ENCODE data around the gene TSC2. TPM values are rescaled to one million over a fixed set of nuclear protein-coding genes. Genes with fewer than 3 reads are reported as not detected.

The TSC2 gene
- total and polyA plus RNA-seq, 2 of the 13 experiments (the other 11 are each of a cell fraction or from before 2014, with no cell fraction given) = 19.6 to 40.4 TPM

DNA sequence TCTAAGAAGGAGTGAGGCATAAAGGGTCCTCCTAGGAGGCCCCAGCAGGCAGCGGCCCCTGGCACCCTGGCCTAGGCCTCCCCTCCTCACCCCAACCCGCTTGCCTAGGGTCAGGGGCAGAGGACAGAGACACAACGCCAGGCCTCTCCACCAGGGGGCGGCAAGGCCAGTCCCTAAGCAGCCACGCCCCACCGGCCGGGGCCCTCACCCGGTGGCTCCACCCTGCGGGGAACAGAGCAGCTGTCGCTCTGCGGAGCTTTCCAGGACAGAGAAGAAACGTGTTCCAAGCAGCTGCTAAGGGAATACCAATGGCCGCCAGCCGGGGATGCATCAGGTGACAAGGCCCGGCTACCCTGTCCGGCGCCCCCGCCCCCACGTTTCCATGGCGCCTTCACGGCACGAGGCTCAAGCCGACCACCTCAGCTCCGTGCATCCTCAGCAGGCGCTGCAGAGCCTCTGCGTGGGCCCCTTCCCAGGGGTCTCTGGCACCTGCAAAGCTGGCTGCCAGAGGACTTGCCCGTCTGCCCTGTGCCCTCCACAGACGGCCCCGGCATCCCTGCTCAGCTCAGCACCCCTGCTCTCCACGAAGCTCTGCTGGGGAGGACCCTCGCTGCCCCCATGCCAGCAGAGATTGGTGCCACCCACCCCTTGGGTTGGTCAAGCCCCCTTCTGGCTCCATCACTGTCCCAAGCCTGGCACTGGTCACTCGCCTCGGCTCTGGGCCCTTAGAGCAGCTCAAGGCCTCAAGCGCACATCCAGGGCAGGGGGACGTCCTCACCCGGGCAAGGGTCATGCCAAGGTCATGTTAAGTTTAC, 43.8 kb upstream of the TSC2 start (continued):
- no peak for TF ChIP-seq FOXA1 (IDR thresholded peaks at IDR 0.05)
- TF ChIP-seq FOXA1 (CRISPR knock-in tag; IDR thresholded peaks at IDR 0.05) = no peak
- TF ChIP-seq, protein P1, sequence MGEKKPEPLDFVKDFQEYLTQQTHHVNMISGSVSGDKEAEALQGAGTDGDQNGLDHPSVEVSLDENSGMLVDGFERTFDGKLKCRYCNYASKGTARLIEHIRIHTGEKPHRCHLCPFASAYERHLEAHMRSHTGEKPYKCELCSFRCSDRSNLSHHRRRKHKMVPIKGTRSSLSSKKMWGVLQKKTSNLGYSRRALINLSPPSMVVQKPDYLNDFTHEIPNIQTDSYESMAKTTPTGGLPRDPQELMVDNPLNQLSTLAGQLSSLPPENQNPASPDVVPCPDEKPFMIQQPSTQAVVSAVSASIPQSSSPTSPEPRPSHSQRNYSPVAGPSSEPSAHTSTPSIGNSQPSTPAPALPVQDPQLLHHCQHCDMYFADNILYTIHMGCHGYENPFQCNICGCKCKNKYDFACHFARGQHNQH (CRISPR knock-in tag; IDR thresholded peaks at IDR 0.05) = peak; percentile 66; the same call in 1 of the 2 replicates
- no peak for TF ChIP-seq NR1H2 (CRISPR knock-in tag; IDR thresholded peaks at IDR 0.05; ENCODE audit: borderline replicate concordance, low read depth)
- TF ChIP-seq, protein P2, sequence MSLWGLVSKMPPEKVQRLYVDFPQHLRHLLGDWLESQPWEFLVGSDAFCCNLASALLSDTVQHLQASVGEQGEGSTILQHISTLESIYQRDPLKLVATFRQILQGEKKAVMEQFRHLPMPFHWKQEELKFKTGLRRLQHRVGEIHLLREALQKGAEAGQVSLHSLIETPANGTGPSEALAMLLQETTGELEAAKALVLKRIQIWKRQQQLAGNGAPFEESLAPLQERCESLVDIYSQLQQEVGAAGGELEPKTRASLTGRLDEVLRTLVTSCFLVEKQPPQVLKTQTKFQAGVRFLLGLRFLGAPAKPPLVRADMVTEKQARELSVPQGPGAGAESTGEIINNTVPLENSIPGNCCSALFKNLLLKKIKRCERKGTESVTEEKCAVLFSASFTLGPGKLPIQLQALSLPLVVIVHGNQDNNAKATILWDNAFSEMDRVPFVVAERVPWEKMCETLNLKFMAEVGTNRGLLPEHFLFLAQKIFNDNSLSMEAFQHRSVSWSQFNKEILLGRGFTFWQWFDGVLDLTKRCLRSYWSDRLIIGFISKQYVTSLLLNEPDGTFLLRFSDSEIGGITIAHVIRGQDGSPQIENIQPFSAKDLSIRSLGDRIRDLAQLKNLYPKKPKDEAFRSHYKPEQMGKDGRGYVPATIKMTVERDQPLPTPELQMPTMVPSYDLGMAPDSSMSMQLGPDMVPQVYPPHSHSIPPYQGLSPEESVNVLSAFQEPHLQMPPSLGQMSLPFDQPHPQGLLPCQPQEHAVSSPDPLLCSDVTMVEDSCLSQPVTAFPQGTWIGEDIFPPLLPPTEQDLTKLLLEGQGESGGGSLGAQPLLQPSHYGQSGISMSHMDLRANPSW (CRISPR knock-in tag; IDR thresholded peaks at IDR 0.05; ENCODE audit: borderline replicate concordance) = no peak
- TF ChIP-seq, protein P3, sequence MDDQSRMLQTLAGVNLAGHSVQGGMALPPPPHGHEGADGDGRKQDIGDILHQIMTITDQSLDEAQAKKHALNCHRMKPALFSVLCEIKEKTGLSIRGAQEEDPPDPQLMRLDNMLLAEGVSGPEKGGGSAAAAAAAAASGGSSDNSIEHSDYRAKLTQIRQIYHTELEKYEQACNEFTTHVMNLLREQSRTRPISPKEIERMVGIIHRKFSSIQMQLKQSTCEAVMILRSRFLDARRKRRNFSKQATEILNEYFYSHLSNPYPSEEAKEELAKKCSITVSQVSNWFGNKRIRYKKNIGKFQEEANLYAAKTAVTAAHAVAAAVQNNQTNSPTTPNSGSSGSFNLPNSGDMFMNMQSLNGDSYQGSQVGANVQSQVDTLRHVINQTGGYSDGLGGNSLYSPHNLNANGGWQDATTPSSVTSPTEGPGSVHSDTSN (CRISPR knock-in tag; IDR thresholded peaks at IDR 0.05; ENCODE audit: borderline replicate concordance) = no peak
- TF ChIP-seq NR2F2 (IDR thresholded peaks at IDR 0.05; ENCODE audit: borderline replicate concordance, low read depth) = no peak
- TF ChIP-seq KLF6 (CRISPR knock-in tag; IDR thresholded peaks at IDR 0.05) = peak; percentile 52; the same call in 1 of the 2 replicates
- TF ChIP-seq SCMH1 (CRISPR knock-in tag; IDR thresholded peaks at IDR 0.05; ENCODE audit: borderline replicate concordance) = no peak
- peak; percentile 43; the same call in 1 of the 2 replicates for TF ChIP-seq ZBTB7B (CRISPR knock-in tag; IDR thresholded peaks at IDR 0.05)
- TF ChIP-seq ZNF569 (CRISPR knock-in tag; IDR thresholded peaks at IDR 0.05; ENCODE audit: borderline replicate concordance) = no peak
- peak; percentile 37; the same call in 1 of the 2 replicates for TF ChIP-seq ELF3 (CRISPR knock-in tag; IDR thresholded peaks at IDR 0.05)
- TF ChIP-seq ZNF572 (CRISPR knock-in tag; IDR thresholded peaks at IDR 0.05) = no peak
- TF ChIP-seq, protein P4, sequence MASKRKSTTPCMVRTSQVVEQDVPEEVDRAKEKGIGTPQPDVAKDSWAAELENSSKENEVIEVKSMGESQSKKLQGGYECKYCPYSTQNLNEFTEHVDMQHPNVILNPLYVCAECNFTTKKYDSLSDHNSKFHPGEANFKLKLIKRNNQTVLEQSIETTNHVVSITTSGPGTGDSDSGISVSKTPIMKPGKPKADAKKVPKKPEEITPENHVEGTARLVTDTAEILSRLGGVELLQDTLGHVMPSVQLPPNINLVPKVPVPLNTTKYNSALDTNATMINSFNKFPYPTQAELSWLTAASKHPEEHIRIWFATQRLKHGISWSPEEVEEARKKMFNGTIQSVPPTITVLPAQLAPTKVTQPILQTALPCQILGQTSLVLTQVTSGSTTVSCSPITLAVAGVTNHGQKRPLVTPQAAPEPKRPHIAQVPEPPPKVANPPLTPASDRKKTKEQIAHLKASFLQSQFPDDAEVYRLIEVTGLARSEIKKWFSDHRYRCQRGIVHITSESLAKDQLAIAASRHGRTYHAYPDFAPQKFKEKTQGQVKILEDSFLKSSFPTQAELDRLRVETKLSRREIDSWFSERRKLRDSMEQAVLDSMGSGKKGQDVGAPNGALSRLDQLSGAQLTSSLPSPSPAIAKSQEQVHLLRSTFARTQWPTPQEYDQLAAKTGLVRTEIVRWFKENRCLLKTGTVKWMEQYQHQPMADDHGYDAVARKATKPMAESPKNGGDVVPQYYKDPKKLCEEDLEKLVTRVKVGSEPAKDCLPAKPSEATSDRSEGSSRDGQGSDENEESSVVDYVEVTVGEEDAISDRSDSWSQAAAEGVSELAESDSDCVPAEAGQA (IDR thresholded peaks at IDR 0.05; ENCODE audit: low read depth) = 0 out of 2 replicates have a peak, but pooled peaks have one; percentile 29
- TF ChIP-seq, protein P4 (CRISPR knock-in tag; IDR thresholded peaks at IDR 0.05; ENCODE audit: borderline replicate concordance) = no peak
- TF ChIP-seq ZNF567 (CRISPR knock-in tag; IDR thresholded peaks at IDR 0.05; ENCODE audit: borderline replicate concordance) = no peak
- TF ChIP-seq FIP1L1 (IDR thresholded peaks at IDR 0.05; ENCODE audit: borderline replicate concordance, insufficient read depth, low read depth, low read length) = 0 out of 2 replicates have a peak, but pooled peaks have one; percentile 69
